Lower lobe of right lung (tissue), 2 donors: Measurements from ENCODE around the gene N4BP2. TPM values are rescaled to one million over a fixed set of nuclear protein-coding genes. Genes with fewer than 3 reads are reported as not detected.
"Not testable (repeated sequence)": the region's sequence is repeated elsewhere in the genome, so short reads cannot be mapped to it uniquely, and the experiment has no call there.

ENCODE experiments used
- ATAC-seq, 2 donors: fragments of 200-7000 bp; cut with Tn5 transposase; one replicate each; pipeline ENCODE4 v1.9.1; 2020 to 2022; ENCODE audit warnings: mild to moderate bottlenecking in 2 of 2, moderate library complexity in 2 of 2
- DNase-seq: peaks from one replicate; pipeline ENCODE4 v3.0.0-alpha.2; 2020
- H3K27ac ChIP-seq: fragments of 200-600 bp; one replicate; pipeline ENCODE4 v1.8.0; 2022
- H3K27me3 ChIP-seq: fragments of 200-600 bp; one replicate; pipeline ENCODE4 v1.8.0; 2022; ENCODE audit warnings: low read depth
- H3K36me3 ChIP-seq: fragments of 200-600 bp; one replicate; pipeline ENCODE4 v1.8.0; 2022; ENCODE audit warnings: mild to moderate bottlenecking
- H3K4me1 ChIP-seq: fragments of 200-600 bp; one replicate; pipeline ENCODE4 v1.8.0; 2022
- H3K4me3 ChIP-seq: fragments of 200-600 bp; one replicate; pipeline ENCODE4 v1.8.0; 2022; ENCODE audit warnings: mild to moderate bottlenecking
- H3K9me3 ChIP-seq: fragments of 200-600 bp; one replicate; pipeline ENCODE4 v1.8.0; 2022
- intact Hi-C: fragments of 100-400 bp; cut with DNase I; formaldehyde crosslinking; loops from one replicate; pipeline ENCODE4 v1.11.0; 2022
- total RNA-seq: library from RNA; stranded (reverse); fragmentation: NEBNext Ultra II Directional; extraction: Animal tissue kit (Norgen Biotek cat#: 25700); gene quantifications from one replicate; pipeline ENCODE4 v1.2.1, GENCODE V29; 2021
- TF ChIP-seq, protein P1 (sequence below): fragments of 200-600 bp; IDR thresholded peaks from one replicate; pipeline ENCODE4 v1.8.0; 2022; ENCODE audit warnings: antibody characterized with exemption, mild to moderate bottlenecking
- donor health status: DM: no; HTN: yes; CAD: no; lungs with severe emphysema.

N4BP2 gene
- total RNA-seq, 1 donor from 2014 or later: 10.0 TPM

GRCh38 chr4:40130401-40131036 lies 73.9 kb downstream of the N4BP2 start:
- H3K9me3 ChIP-seq: no peaks in the 10 kb centered on the region
- no peaks in the 10 kb centered on the region for H3K27me3 ChIP-seq
- intact Hi-C loops: no loop called here
- H3K27ac ChIP-seq: no peak overlapping the region
- DNase-seq (no peak), ATAC-seq (no peak)
- H3K4me3 ChIP-seq: no peak overlapping the region
- H3K36me3 ChIP-seq: no peaks in the 10 kb centered on the region
- no peaks in the 10 kb centered on the region for H3K4me1 ChIP-seq
- TF ChIP-seq, protein P1, sequence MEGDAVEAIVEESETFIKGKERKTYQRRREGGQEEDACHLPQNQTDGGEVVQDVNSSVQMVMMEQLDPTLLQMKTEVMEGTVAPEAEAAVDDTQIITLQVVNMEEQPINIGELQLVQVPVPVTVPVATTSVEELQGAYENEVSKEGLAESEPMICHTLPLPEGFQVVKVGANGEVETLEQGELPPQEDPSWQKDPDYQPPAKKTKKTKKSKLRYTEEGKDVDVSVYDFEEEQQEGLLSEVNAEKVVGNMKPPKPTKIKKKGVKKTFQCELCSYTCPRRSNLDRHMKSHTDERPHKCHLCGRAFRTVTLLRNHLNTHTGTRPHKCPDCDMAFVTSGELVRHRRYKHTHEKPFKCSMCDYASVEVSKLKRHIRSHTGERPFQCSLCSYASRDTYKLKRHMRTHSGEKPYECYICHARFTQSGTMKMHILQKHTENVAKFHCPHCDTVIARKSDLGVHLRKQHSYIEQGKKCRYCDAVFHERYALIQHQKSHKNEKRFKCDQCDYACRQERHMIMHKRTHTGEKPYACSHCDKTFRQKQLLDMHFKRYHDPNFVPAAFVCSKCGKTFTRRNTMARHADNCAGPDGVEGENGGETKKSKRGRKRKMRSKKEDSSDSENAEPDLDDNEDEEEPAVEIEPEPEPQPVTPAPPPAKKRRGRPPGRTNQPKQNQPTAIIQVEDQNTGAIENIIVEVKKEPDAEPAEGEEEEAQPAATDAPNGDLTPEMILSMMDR: no peak

DNA sequence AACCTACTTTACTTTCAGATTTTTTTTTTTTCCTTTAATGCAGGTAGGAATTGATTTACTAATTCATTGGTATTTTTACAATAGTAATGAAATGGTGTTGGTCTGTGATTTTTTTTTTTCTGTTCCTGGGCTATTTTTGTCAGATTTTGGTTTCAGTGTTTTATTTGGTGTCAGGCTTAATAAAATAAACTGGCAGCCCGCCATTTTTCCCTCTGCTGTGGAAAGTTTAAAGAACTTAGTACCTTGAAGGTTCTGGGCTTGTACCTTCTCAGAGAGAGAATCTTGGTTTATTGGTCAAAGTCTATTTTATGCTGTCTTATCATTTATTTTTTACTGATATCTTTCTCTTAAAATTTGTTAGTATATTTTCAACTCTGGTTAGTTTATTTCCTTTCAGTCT lies 76.2 kb downstream of the N4BP2 start:
- TF ChIP-seq, protein P1: no peak
- no peak for ATAC-seq
- Histone ChIP-seq H3K4me3 (no peak overlapping the region), H3K27me3 (no peaks in the 10 kb centered on the region), H3K4me1 (no peaks in the 10 kb centered on the region), H3K9me3 (no peaks in the 10 kb centered on the region), H3K27ac (no peak overlapping the region), H3K36me3 (no peaks in the 10 kb centered on the region)
- intact Hi-C loops: no loop called here
- no peak for DNase-seq

- ATAC-seq: no peak
- TF ChIP-seq, protein P1: no peak
- intact Hi-C loops: no loop called here
Observed at GRCh38 chr4:40134206-40134917, 77.7 kb downstream of the N4BP2 start.

DNA sequence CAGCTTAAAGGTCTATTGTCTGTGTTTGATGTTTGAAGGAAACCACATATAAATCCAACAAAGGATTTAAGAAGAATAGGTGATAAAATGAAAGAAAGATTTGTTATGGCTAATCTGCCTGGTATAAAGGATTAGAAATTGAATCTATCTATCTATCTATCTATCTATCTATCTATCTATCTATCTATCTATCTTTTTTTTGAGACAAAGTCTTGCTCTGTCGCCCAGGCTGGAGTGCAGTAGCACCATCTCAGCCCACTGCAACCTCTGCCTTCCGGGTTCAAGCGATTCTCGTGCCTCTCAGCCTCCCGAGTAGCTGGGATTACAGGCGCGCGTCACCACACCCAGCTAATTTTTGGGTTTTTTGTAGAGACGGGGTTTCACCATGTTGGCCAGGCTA lies 79.6 kb downstream of the N4BP2 start:
- H3K36me3 ChIP-seq, H3K9me3 ChIP-seq, DNase-seq, H3K4me1 ChIP-seq, ATAC-seq, H3K4me3 ChIP-seq, intact Hi-C loops, H3K27ac ChIP-seq, H3K27me3 ChIP-seq: not testable (repeated sequence)

More at GRCh38 chr4:40134206-40134917, 77.7 kb downstream of the N4BP2 start:
- Histone ChIP-seq H3K36me3 (no peaks in the 10 kb centered on the region), H3K9me3 (no peaks in the 10 kb centered on the region), H3K27me3 (no peaks in the 10 kb centered on the region), H3K27ac (no peak overlapping the region), H3K4me1 (no peaks in the 10 kb centered on the region), H3K4me3 (no peak overlapping the region)
- no peak for DNase-seq

- intact Hi-C loops: no loop called here
- H3K27me3 ChIP-seq: no peaks in the 10 kb centered on the region
- ATAC-seq (no peak), DNase-seq (no peak)
- TF ChIP-seq, protein P1: no peak
- H3K36me3 ChIP-seq: peaks cover 27% of the 10 kb centered on the region
- H3K9me3 ChIP-seq: no peaks in the 10 kb centered on the region
- no peak overlapping the region for H3K4me3 ChIP-seq
- H3K4me1 ChIP-seq: no peaks in the 10 kb centered on the region
- H3K27ac ChIP-seq: no peak overlapping the region
Observed at GRCh38 chr4:40140196-40140595, 83.5 kb downstream of the N4BP2 start.

DNA sequence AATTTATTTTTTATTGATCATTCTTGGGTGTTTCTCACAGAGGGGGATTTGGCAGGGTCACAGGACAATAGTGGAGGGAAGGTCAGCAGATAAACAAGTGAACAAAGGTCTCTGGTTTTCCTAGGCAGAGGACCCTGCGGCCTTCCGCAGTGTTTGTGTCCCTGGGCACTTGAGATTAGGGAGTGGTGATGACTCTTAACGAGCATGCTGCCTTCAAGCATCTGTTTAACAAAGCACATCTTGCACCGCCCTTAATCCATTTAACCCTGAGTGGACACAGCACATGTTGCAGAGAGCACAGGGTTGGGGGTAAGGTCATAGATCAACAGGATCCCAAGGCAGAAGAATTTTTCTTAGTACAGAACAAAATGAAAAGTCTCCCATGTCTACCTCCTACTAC lies 83.9 kb downstream of the N4BP2 start:
- peaks cover 28% of the 10 kb centered on the region for H3K36me3 ChIP-seq
- intact Hi-C loops, H3K27ac ChIP-seq, H3K4me3 ChIP-seq, DNase-seq, ATAC-seq, H3K9me3 ChIP-seq, H3K4me1 ChIP-seq, H3K27me3 ChIP-seq: not testable (repeated sequence)
